Astrocyte (in vitro differentiated cells and primary cell): ENCODE data around the gene TRAK1.

Experiments
- EZH2 ChIP-seq: IDR thresholded peaks from 2 replicates; pipeline ENCODE4 v1.6.1; 2012; ENCODE audit warnings: mild to moderate bottlenecking, low read length, inconsistent platforms; ENCODE audit not compliant: insufficient read depth
- TF ChIP-seq, protein P1 (sequence below): IDR thresholded peaks from 2 replicates; pipeline ENCODE4 v1.5.1; 2011; ENCODE audit warnings: low read depth, mild to moderate bottlenecking, inconsistent platforms, low read length, moderate library complexity; ENCODE audit not compliant: insufficient read depth

DNA sequence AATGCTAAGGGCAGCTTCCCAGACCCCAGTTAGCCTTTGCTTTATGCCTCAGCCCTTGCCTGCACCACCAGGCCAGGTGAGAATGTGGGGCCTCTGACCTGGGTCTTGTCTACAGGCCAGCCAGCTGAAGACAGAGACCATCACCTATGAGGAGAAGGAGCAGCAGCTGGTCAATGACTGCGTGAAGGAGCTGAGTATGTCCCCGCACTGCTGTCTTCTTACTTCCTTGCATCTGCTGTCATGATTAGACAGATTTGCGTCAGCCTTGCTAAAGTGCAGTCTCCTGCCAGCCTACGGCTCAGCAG is 100.2 kb downstream of the TRAK1 start:
- TF ChIP-seq, protein P1, sequence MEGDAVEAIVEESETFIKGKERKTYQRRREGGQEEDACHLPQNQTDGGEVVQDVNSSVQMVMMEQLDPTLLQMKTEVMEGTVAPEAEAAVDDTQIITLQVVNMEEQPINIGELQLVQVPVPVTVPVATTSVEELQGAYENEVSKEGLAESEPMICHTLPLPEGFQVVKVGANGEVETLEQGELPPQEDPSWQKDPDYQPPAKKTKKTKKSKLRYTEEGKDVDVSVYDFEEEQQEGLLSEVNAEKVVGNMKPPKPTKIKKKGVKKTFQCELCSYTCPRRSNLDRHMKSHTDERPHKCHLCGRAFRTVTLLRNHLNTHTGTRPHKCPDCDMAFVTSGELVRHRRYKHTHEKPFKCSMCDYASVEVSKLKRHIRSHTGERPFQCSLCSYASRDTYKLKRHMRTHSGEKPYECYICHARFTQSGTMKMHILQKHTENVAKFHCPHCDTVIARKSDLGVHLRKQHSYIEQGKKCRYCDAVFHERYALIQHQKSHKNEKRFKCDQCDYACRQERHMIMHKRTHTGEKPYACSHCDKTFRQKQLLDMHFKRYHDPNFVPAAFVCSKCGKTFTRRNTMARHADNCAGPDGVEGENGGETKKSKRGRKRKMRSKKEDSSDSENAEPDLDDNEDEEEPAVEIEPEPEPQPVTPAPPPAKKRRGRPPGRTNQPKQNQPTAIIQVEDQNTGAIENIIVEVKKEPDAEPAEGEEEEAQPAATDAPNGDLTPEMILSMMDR: no peak
- TF ChIP-seq EZH2: no peak
